ENCODE results near the gene TTC27.

Gene TTC27

GRCh38 chr2:32758232-32758631 is 130.4 kb downstream of the TTC27 start:
- TF ChIP-seq, protein P1, sequence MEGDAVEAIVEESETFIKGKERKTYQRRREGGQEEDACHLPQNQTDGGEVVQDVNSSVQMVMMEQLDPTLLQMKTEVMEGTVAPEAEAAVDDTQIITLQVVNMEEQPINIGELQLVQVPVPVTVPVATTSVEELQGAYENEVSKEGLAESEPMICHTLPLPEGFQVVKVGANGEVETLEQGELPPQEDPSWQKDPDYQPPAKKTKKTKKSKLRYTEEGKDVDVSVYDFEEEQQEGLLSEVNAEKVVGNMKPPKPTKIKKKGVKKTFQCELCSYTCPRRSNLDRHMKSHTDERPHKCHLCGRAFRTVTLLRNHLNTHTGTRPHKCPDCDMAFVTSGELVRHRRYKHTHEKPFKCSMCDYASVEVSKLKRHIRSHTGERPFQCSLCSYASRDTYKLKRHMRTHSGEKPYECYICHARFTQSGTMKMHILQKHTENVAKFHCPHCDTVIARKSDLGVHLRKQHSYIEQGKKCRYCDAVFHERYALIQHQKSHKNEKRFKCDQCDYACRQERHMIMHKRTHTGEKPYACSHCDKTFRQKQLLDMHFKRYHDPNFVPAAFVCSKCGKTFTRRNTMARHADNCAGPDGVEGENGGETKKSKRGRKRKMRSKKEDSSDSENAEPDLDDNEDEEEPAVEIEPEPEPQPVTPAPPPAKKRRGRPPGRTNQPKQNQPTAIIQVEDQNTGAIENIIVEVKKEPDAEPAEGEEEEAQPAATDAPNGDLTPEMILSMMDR (IDR thresholded peaks at IDR 0.05; ENCODE audit: low read depth, low read length, missing control alignments) = no peak
- H3K4me3 ChIP-seq (ENCODE audit: low read depth, low read length) = no peak overlapping the region
- in situ Hi-C loops (cut with HindIII; ENCODE audit: low pct_ligation_motif_present, low sequenced_read_pairs) = no loop called here

GRCh38 chr2:32760628-32761027 is 132.8 kb downstream of the TTC27 start:
- in situ Hi-C loops (cut with HindIII; ENCODE audit: low pct_ligation_motif_present, low sequenced_read_pairs) = no loop called here
- Histone ChIP-seq H3K4me3 (ENCODE audit: low read depth, low read length) (no peak overlapping the region), H3K36me3 (replicated peaks) (peaks cover 3% of the 10 kb centered on the region), H3K27ac (no peak overlapping the region), H3K27me3 (replicated peaks) (no peaks in the 10 kb centered on the region)
- no peak for DNase-seq
- TF ChIP-seq, protein P1 (IDR thresholded peaks at IDR 0.05; ENCODE audit: low read depth, low read length, missing control alignments) = no peak

More at GRCh38 chr2:32758232-32758631, 130.4 kb downstream of the TTC27 start:
- no peak for DNase-seq
- H3K36me3 ChIP-seq (replicated peaks) = peaks cover 3% of the 10 kb centered on the region
- no peak overlapping the region for H3K27ac ChIP-seq
- no peaks in the 10 kb centered on the region for H3K27me3 ChIP-seq (replicated peaks)

DNA sequence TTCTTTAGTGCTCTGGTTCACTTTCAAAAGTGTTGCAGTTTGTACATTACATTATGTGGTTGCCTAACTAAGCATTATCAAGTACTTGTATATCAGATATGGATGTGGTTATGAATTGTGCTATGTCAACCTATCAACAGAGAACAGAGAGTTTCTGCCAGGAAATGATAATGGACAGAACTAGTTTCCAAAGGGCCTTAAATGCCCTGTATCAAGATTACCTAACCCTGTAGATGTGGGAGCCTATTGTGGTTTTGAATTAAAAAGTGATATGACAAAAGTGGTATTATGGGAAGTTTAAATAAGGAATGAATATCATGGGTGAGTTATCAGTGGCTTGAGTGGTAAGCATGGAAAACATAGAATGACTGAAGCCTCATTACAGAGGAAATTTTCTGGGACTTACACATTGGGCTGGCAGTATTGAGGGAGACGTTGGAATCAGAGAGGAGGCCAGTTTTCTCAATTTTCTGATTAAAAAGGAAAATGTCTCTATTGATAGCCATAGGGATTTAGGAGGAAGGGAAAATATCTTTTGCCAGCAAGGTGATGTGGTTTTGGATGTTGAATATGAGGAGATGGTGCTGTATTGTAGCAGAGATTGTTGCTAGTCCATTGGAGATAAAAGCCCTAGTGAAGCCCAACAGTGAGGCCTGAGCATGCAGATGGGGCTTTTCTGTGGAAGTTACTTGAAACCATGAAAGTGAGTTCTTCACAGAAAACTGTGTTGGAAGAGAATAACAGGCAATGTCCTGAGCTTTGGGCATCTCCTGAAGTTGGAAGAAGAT is 140.7 kb downstream of the TTC27 start:
- in situ Hi-C loops (cut with HindIII; ENCODE audit: low pct_ligation_motif_present, low sequenced_read_pairs) = no loop called here
- Histone ChIP-seq H3K27ac (no peak overlapping the region), H3K4me3 (ENCODE audit: low read depth, low read length) (no peak overlapping the region), H3K36me3 (replicated peaks) (no peaks in the 10 kb centered on the region), H3K27me3 (replicated peaks) (no peaks in the 10 kb centered on the region)
- TF ChIP-seq, protein P1 (IDR thresholded peaks at IDR 0.05; ENCODE audit: low read depth, low read length, missing control alignments) = no peak
- no peak for DNase-seq

DNA sequence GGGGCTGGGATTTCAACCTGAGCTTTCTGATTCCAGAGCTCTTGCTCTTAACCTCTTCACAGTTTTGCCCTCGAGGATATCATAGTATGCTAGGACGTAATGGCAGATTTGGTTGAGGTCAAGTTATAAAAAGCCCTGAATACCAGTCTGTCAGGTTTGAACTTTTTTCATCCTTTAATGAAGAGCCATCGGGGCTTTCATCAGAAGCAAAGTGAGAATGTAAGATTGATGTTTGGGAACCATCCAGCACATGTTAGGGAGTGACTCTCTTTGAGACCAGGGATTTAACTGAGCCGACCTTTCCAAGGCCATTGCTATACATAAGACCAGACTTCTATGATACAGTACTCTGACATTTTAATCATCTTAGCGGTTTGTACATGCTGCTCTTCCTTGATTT is 142.5 kb downstream of the TTC27 start:
- H3K36me3 ChIP-seq (replicated peaks) = no peaks in the 10 kb centered on the region
- in situ Hi-C loops (cut with HindIII; ENCODE audit: low pct_ligation_motif_present, low sequenced_read_pairs) = no loop called here
- H3K4me3 ChIP-seq (ENCODE audit: low read depth, low read length) = no peak overlapping the region
- DNase-seq = no peak
- no peaks in the 10 kb centered on the region for H3K27me3 ChIP-seq (replicated peaks)
- TF ChIP-seq, protein P1 (IDR thresholded peaks at IDR 0.05; ENCODE audit: low read depth, low read length, missing control alignments) = no peak
- H3K27ac ChIP-seq = no peak overlapping the region

GRCh38 chr2:32772638-32773447 is 145.0 kb downstream of the TTC27 start:
- TF ChIP-seq, protein P1 (IDR thresholded peaks at IDR 0.05; ENCODE audit: low read depth, low read length, missing control alignments) = peak; percentile 69
- H3K27me3 ChIP-seq (replicated peaks) = no peaks in the 10 kb centered on the region
- H3K36me3 ChIP-seq (replicated peaks) = no peaks in the 10 kb centered on the region
- peak; percentile 31 for DNase-seq
- no peak overlapping the region for H3K4me3 ChIP-seq (ENCODE audit: low read depth, low read length)
- no peak overlapping the region for H3K27ac ChIP-seq
- in situ Hi-C loops (cut with HindIII; ENCODE audit: low pct_ligation_motif_present, low sequenced_read_pairs) = no loop called here

Data from brain microvascular endothelial cell (primary cell).